K562 (cell line): Measurements from ENCODE around the gene FAM167B. TPM values are rescaled to one million over a fixed set of nuclear protein-coding genes. Genes with fewer than 3 reads are reported as not detected.

Experiments
- ESRRA ChIP-seq: fragments of 450-650 bp; IDR thresholded peaks from 2 replicates; pipeline ENCODE4 v1.6.1; 2014; ENCODE audit warnings: low read depth, mild to moderate bottlenecking, moderate library complexity, borderline replicate concordance
- HDAC1 ChIP-seq, 2 experiments: fragments of 450-650 bp; IDR thresholded peaks; 2 replicates each; pipeline ENCODE4 v1.6.1; 2016 to 2017; ENCODE audit warnings: inconsistent platforms in 1 of 2, mild to moderate bottlenecking in 1 of 2, moderate library complexity in 1 of 2
- HMG20B ChIP-seq: fragments of 250-450 bp; sonication (Bioruptor Pico); IDR thresholded peaks from 2 replicates; pipeline ENCODE4 v1.5.0; 2021; ENCODE audit warnings: mild to moderate bottlenecking
- HMGN3 ChIP-seq: IDR thresholded peaks from 2 replicates; pipeline ENCODE4 v1.6.1; 2011; ENCODE audit warnings: borderline replicate concordance, low read depth, mild to moderate bottlenecking, mixed read lengths, low read length; ENCODE audit not compliant: insufficient read length; ENCODE audit errors: extremely low read depth
- MBD2 ChIP-seq: sonication (generic); IDR thresholded peaks from 2 replicates; pipeline ENCODE4 v1.6.1; 2016; ENCODE audit warnings: low read depth, borderline replicate concordance
- MNT ChIP-seq, 2 experiments: fragments of 450-650 bp; conservative IDR thresholded peaks; 2 replicates each; pipeline ENCODE4 v1.6.1; 2017; ENCODE audit warnings: mild to moderate bottlenecking in 2 of 2, moderate library complexity in 2 of 2
- OTX1 ChIP-seq: fragments of 450-650 bp; formaldehyde crosslinking; IDR thresholded peaks from 2 replicates; pipeline ENCODE4 v1.4.0; 2022; ENCODE audit warnings: mild to moderate bottlenecking
- POLR2A ChIP-seq: fragments of 450-650 bp; conservative IDR thresholded peaks from 2 replicates; pipeline ENCODE4 v1.6.1; 2016
- POLR2B ChIP-seq: fragments of 450-650 bp; IDR thresholded peaks from 2 replicates; pipeline ENCODE4 v1.6.1; 2018; ENCODE audit warnings: low read depth; ENCODE audit not compliant: partially characterized antibody
- PTBP1 ChIP-seq: fragments of 200-400 bp; formaldehyde crosslinking; IDR thresholded peaks from 2 replicates; pipeline ENCODE4 v1.6.1; 2017; ENCODE audit warnings: low read depth, low read length
- THRB ChIP-seq: fragments of 450-650 bp; formaldehyde crosslinking; conservative IDR thresholded peaks from 2 replicates; pipeline ENCODE4 v1.4.0; 2022; ENCODE audit warnings: mild to moderate bottlenecking, missing genetic modification characterization
- VEZF1 ChIP-seq: fragments of 200-800 bp; sonication (Bioruptor generic); IDR thresholded peaks from 2 replicates; pipeline ENCODE4 v1.6.1; 2017; ENCODE audit warnings: missing genetic modification characterization, missing compliant biosample characterization
- polyA plus RNA-seq, 8 experiments: library from polyadenylated mRNA; depleted of rRNA in 4 of 8; stranded (reverse) in 5 of 8; unstranded in 3 of 8; fragments of >200 nt; fragmentation: Nextera tagmentation in 2 of 8; fragmentation: Illumina TruSeq in 1 of 8; extraction: Ambion mirVana in 2 of 8; extraction: Trizol in 1 of 8; gene quantifications; 2 replicates each; pipeline versions ENCODE4 v1.2.1 to v1.2.3, GENCODE V29; 2011 to 2014; ENCODE audit warnings: inconsistent platforms in 1 of 8, missing spikeins in 1 of 8
- total RNA-seq, 7 experiments: library from RNA; depleted of rRNA in 6 of 7; stranded (reverse); fragments of >200 nt in 6 of 7; fragmentation: Illumina TruSeq in 2 of 7; extraction: Trizol in 2 of 7; gene quantifications; 2 replicates each; pipeline versions ENCODE4 v1.2.1 to v1.2.3, GENCODE V29; 2011 to 2021; ENCODE audit warnings: low replicate concordance in 1 of 7

Gene FAM167B
- total and polyA plus RNA-seq, 9 of the 15 experiments (the other 6 are each of a cell fraction or from before 2014, with no cell fraction given), result not detected

DNA sequence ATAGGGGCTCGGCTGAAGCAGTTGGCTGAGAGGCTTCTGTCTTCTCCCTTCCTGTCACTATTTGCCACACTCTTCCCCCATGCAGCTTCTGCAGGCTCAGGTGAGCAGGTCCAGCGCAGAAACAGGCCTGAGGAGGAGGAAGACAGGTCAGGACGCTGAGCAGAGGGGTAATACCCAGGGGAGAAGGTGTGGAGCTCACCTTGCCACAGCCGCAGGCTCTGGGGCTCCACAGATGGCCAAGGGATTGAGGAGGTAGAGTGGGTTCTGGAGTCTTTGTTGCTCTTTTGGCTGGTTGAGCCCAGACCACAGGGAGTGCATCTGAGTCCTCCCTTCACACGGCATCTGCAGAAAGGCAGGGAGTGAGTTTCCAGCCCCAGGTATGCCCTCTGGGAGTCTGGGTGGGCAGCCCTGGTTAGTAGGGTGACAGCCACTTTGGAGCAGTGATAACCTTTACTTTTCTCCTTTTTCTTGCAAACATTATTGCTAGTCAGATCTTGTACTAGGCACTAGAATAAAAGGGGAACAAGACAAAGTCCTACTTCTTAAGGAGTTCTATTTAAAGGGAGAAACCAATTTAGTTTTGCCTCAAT, 15.1 kb upstream of the FAM167B start (continued):
- 0 out of 2 replicates have a peak, but pooled peaks have one; percentile 5 for TF ChIP-seq THRB (CRISPR knock-in tag)
- no peak for TF ChIP-seq MBD2
- no peak for TF ChIP-seq HMGN3
- TF ChIP-seq PTBP1, result no peak
- no peak for TF ChIP-seq OTX1 (CRISPR knock-in tag)
- no peak for TF ChIP-seq VEZF1 (CRISPR knock-in tag)
- no peak for TF ChIP-seq ESRRA
- TF ChIP-seq HMG20B (CRISPR knock-in tag), result no peak
- peak; percentile 76 for TF ChIP-seq POLR2A
- peak; percentile 63 for TF ChIP-seq POLR2B
- TF ChIP-seq MNT (conservative IDR thresholded peaks at IDR 0.05), result no peak
- TF ChIP-seq HDAC1 (IDR thresholded peaks at IDR 0.05), result no peak
